ENCODE results near the gene CDKN2B-AS1.

- TF ChIP-seq CTCF (IDR thresholded peaks at IDR 0.05) (no peak), POLR2A (IDR thresholded peaks at IDR 0.05) (no peak)
Observed at GRCh38 chr9:22129633-22130032, 135.0 kb downstream of the CDKN2B-AS1 start.
